ENCODE results near the gene HOXB3. TPM values are rescaled to one million over a fixed set of nuclear protein-coding genes. Genes with fewer than 3 reads are reported as not detected.
A peak's percentile ranks its signal among the peaks of the same experiment; 100 is the strongest.

The HOXB3 gene
- total RNA-seq, 1 donor from 2014 or later, result not detected

DNA sequence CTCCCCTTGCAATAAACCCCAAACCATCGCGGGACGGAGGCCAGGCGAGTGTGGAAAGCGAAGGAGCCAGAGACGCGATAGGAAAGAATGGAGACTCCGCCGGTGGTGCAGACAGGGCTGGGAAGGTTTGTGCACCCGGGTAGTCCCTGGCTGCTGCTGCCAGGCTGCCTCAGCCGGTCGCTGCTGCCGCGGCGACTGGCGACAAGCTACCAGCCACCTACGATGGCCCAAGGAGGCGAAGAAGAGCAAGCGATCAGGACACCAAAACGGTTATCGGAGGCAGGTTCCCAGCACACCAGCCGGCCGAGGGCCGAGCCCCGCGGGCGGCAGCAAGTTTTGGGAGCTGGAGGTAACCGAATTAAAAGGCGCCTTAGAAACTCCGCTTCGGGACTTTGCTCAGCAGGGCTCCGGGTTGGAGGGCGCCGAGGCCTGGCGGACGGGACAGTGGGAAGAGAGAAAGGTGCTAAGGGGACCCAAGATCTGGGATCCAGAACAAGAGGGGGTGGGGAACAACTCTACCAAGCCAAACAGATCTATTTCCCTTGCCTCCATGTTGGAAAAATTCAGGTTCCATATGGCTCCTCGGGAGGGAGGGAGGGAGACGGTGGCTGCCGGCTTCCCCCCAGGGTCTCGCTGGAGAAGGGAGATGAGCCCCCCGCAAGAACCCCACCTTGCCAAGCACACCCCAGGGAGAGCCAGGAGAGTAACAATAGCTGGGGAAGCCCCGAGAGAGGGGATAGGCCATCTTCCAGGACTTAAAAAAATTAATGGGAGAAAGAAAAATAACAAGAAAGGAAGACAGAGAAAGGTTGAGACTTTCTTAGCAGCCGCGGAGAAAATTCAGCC lies 35.4 kb downstream of the HOXB3 start:
- H4K20me1 ChIP-seq (ENCODE audit: insufficient read depth, low read length), result no peaks in the 10 kb centered on the region
- H3K36me3 ChIP-seq (ENCODE audit: insufficient read depth, low read length), result no peaks in the 10 kb centered on the region
- Mint-ChIP-seq H3K27ac (ENCODE audit: unreplicated experiment) (no peak overlapping the region), H3K9me3 (ENCODE audit: unreplicated experiment) (peaks cover 18% of the 10 kb centered on the region), H3K4me3 (ENCODE audit: unreplicated experiment) (no peak overlapping the region), H3K27me3 (ENCODE audit: low read depth, unreplicated experiment) (peaks cover 88% of the 10 kb centered on the region), H3K4me1 (ENCODE audit: low read depth, unreplicated experiment) (peaks cover 2% of the 10 kb centered on the region), H3K36me3 (ENCODE audit: low read depth, unreplicated experiment) (peaks cover 5% of the 10 kb centered on the region)
- peak overlapping the region; percentile 83 for H3K9ac ChIP-seq (ENCODE audit: low read length)
- no peaks in the 10 kb centered on the region for H3K9me3 ChIP-seq (ENCODE audit: insufficient read depth, low read depth, low read length)
- TF ChIP-seq CTCF (IDR thresholded peaks at IDR 0.05; ENCODE audit: insufficient read depth, low read depth, low read length) (no peak), EZH2 (IDR thresholded peaks at IDR 0.05; ENCODE audit: insufficient read depth, low read length) (peak; percentile 74)
- peaks cover 72% of the 10 kb centered on the region for H3K27me3 ChIP-seq (ENCODE audit: insufficient read depth, low read length)
- peak overlapping the region; percentile 80 for H3K27ac ChIP-seq (ENCODE audit: low read depth, low read length)
- peak overlapping the region; percentile 88 for H3K4me2 ChIP-seq (ENCODE audit: low read length)
- H2AFZ ChIP-seq (ENCODE audit: low read depth, low read length), result no peak overlapping the region
- H3K4me3 ChIP-seq (ENCODE audit: insufficient read depth, low read depth, low read length), result peak overlapping the region; percentile 63
- DNase-seq (ENCODE audit: low read depth) (peak; percentile 23), FAIRE-seq (no peak)
- peaks cover 48% of the 10 kb centered on the region for H3K4me1 ChIP-seq (ENCODE audit: insufficient read depth, low read length)
- H3K79me2 ChIP-seq (ENCODE audit: insufficient read depth, low read length), result peaks cover 86% of the 10 kb centered on the region

GRCh38 chr17:48553826-48554225 lies 36.2 kb downstream of the HOXB3 start:
- Mint-ChIP-seq H3K27me3 (ENCODE audit: low read depth, unreplicated experiment) (peaks cover 85% of the 10 kb centered on the region), H3K9me3 (ENCODE audit: unreplicated experiment) (peaks cover 16% of the 10 kb centered on the region), H3K4me1 (ENCODE audit: low read depth, unreplicated experiment) (peaks cover 2% of the 10 kb centered on the region), H3K36me3 (ENCODE audit: low read depth, unreplicated experiment) (peaks cover 5% of the 10 kb centered on the region), H3K4me3 (ENCODE audit: unreplicated experiment) (no peak overlapping the region), H3K27ac (ENCODE audit: unreplicated experiment) (peak overlapping the region; percentile 54)
- Histone ChIP-seq H3K9me3 (ENCODE audit: insufficient read depth, low read depth, low read length) (no peaks in the 10 kb centered on the region), H3K27me3 (ENCODE audit: insufficient read depth, low read length) (peaks cover 65% of the 10 kb centered on the region), H3K79me2 (ENCODE audit: insufficient read depth, low read length) (peaks cover 81% of the 10 kb centered on the region), H3K36me3 (ENCODE audit: insufficient read depth, low read length) (no peaks in the 10 kb centered on the region), H3K4me1 (ENCODE audit: insufficient read depth, low read length) (peaks cover 45% of the 10 kb centered on the region), H4K20me1 (ENCODE audit: insufficient read depth, low read length) (no peaks in the 10 kb centered on the region), H3K27ac (ENCODE audit: low read depth, low read length) (peak overlapping the region; percentile 80), H3K4me2 (ENCODE audit: low read length) (peak overlapping the region; percentile 88), H2AFZ (ENCODE audit: low read depth, low read length) (no peak overlapping the region), H3K9ac (ENCODE audit: low read length) (peak overlapping the region; percentile 83), H3K4me3 (ENCODE audit: insufficient read depth, low read depth, low read length) (peak overlapping the region; percentile 63)
- no peak for TF ChIP-seq EZH2 (IDR thresholded peaks at IDR 0.05; ENCODE audit: insufficient read depth, low read length)
- TF ChIP-seq CTCF (IDR thresholded peaks at IDR 0.05; ENCODE audit: insufficient read depth, low read depth, low read length), result no peak
- peak; percentile 18 for DNase-seq (ENCODE audit: low read depth)
- no peak for FAIRE-seq

- peak overlapping the region; percentile 64 for H3K27ac ChIP-seq (ENCODE audit: low read depth, low read length)
Measured at GRCh38 chr17:48553190-48553547, 36.9 kb downstream of the HOXB3 start.

More at GRCh38 chr17:48553190-48553547, 36.9 kb downstream of the HOXB3 start:
- Histone ChIP-seq H3K27me3 (ENCODE audit: insufficient read depth, low read length) (peaks cover 60% of the 10 kb centered on the region), H2AFZ (ENCODE audit: low read depth, low read length) (no peak overlapping the region), H3K79me2 (ENCODE audit: insufficient read depth, low read length) (peaks cover 78% of the 10 kb centered on the region), H3K36me3 (ENCODE audit: insufficient read depth, low read length) (no peaks in the 10 kb centered on the region), H3K9me3 (ENCODE audit: insufficient read depth, low read depth, low read length) (no peaks in the 10 kb centered on the region), H3K4me1 (ENCODE audit: insufficient read depth, low read length) (peaks cover 43% of the 10 kb centered on the region), H3K4me2 (ENCODE audit: low read length) (peak overlapping the region; percentile 88), H3K4me3 (ENCODE audit: insufficient read depth, low read depth, low read length) (no peak overlapping the region), H4K20me1 (ENCODE audit: insufficient read depth, low read length) (no peaks in the 10 kb centered on the region), H3K9ac (ENCODE audit: low read length) (peak overlapping the region; percentile 83)
- peaks cover 3% of the 10 kb centered on the region for H3K36me3 Mint-ChIP-seq (ENCODE audit: low read depth, unreplicated experiment)
- peaks cover 12% of the 10 kb centered on the region for H3K9me3 Mint-ChIP-seq (ENCODE audit: unreplicated experiment)
- no peak overlapping the region for H3K27ac Mint-ChIP-seq (ENCODE audit: unreplicated experiment)
- FAIRE-seq (no peak), DNase-seq (ENCODE audit: low read depth) (no peak)
- H3K4me3 Mint-ChIP-seq (ENCODE audit: unreplicated experiment), result no peak overlapping the region
- peaks cover 83% of the 10 kb centered on the region for H3K27me3 Mint-ChIP-seq (ENCODE audit: low read depth, unreplicated experiment)
- TF ChIP-seq EZH2 (IDR thresholded peaks at IDR 0.05; ENCODE audit: insufficient read depth, low read length), result no peak
- H3K4me1 Mint-ChIP-seq (ENCODE audit: low read depth, unreplicated experiment), result peaks cover 2% of the 10 kb centered on the region

Measured in astrocyte (in vitro differentiated cells and primary cell).